Activated naive CD4-positive, alpha-beta T cell treated with anti-CD3 and anti-CD28 coated beads, Interleukin-2, amount 50 U/mL, for 72 hours (primary cell): ENCODE measurements around the gene ZEB1. TPM values are rescaled to one million over a fixed set of nuclear protein-coding genes. Genes with fewer than 3 reads are reported as not detected.
A peak's percentile ranks its signal among the peaks of the same experiment; 100 is the strongest.
"Not testable (repeated sequence)": the region's sequence is repeated elsewhere in the genome, so short reads cannot be mapped to it uniquely, and the experiment has no call there.

Experiments used
- ATAC-seq, 2 donors: fragments of 150-1000 bp; cut with Tn5 transposase; 2 replicates each; pipeline ENCODE4 v1.10.0; 2021; ENCODE audit warnings: mild to moderate bottlenecking in 2 of 2, moderate library complexity in 2 of 2
- DNase-seq, 2 donors: peaks; one replicate each; pipeline ENCODE4 v3.0.0; 2021 to 2022; ENCODE audit warnings: low spot score in 2 of 2
- H3K27ac Mint-ChIP-seq, 2 donors: one replicate each; pipeline ENCODE4 v1.8.0; 2022; ENCODE audit warnings: mild to moderate bottlenecking in 2 of 2, mixed read lengths in 2 of 2
- H3K36me3 Mint-ChIP-seq, 2 donors: one replicate each; pipeline ENCODE4 v1.8.0; 2022; ENCODE audit warnings: mixed read lengths in 2 of 2
- H3K9me3 Mint-ChIP-seq, 2 donors: one replicate each; pipeline ENCODE4 v1.8.0; 2022; ENCODE audit warnings: mixed read lengths in 2 of 2
- total RNA-seq, 2 donors: library from RNA; stranded (reverse); gene quantifications; one replicate each; pipeline ENCODE4 v1.2.3, GENCODE V29; 2022

Gene ZEB1
- total RNA-seq, 2 donors from 2014 or later: 44.4 to 56.8 TPM

DNA sequence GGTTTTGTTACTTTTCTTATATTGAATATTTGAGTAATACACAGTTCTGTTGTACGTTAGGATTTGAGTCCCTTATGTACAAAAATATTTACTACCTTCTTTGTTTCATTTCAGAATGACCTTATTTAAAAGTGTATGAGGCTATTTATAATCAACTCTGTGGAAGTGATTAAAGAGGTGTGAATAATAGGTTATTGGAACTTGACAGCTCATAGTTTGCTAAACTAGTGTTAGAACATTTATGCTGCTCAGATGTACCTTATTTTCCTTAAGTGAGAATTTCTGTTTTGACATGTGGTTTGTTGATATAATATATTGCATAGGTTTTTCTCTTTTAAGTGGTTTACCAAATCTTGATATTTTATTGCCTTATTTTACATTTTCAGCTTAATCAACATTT lies 105.5 kb downstream of the ZEB1 start:
- ATAC-seq (no peak), DNase-seq (no peak)
- Mint-ChIP-seq H3K27ac (no peak overlapping the region), H3K36me3 (peaks cover 6 to 34% of the 10 kb centered on the region in 2 donors), H3K9me3 (peaks cover 4 to 5% of the 10 kb centered on the region in 2 donors)

DNA sequence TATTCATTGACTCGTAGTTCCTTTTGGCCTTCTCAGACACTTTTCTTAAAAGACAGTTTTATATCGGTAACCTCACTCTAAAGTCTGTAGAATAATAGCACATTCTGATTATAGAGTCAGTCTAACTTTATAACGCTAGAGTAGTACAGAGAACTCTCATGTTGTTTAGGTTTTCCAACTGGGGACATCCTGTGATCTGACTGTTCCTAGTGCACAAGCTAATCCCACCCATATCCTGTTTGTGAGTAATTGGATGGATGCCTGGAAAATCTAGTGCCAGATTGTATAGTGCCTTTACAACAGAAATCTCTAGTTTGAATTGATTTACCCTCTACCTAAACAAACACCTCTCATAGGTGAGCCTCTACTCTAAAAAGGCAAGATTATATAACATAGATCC lies 107.4 kb downstream of the ZEB1 start:
- Mint-ChIP-seq H3K27ac (no peak overlapping the region), H3K9me3 (peaks cover 4 to 5% of the 10 kb centered on the region in 2 donors), H3K36me3 (peaks cover 6 to 18% of the 10 kb centered on the region in 2 donors)
- ATAC-seq: no peak
- no peak for DNase-seq

DNA sequence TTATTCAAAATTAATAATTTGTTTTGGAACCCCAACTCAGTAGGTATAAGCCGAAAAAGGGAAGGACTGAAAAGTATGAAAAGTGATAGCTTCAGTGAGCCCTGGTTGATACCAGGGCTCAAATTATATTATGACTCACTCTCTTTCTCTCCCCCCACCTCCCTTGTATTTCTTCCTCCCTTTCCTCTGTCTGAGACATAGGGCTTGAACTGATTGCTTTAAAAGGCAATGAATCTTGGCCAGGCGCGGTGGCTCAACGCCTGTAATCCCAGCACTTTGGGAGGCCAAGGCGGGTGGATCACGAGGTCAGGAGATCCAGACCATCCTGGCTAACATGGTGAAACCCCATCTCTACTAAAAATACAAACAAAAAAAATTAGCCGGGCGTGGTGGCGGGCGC lies 108.3 kb downstream of the ZEB1 start:
- ATAC-seq, DNase-seq, H3K9me3 Mint-ChIP-seq, H3K27ac Mint-ChIP-seq: not testable (repeated sequence)
- peaks cover 6 to 18% of the 10 kb centered on the region in 2 donors for H3K36me3 Mint-ChIP-seq

DNA sequence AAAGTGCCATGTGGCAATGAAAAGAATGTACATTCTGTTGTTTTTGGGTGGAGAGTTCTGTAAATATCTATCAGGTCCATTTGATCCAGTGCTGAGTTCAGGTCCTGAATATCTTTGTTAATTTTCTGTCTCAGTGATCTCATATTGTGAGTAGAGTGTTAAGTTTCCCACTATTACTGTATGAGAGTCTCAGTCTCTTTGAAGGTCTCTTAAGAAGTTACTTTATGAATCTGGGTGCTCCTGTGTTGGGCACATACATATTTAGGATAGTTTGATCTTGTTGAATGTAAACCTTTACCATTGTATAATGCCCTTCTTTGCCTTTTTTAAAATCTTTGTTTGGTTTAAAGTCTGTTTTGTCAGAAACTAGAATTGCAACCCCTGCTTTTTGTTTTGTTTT lies 109.5 kb downstream of the ZEB1 start:
- peak; percentile 99 for ATAC-seq
- not testable (repeated sequence) for DNase-seq, H3K9me3 Mint-ChIP-seq
- peak overlapping the region in 1 of 2 donors; percentile 15 for H3K27ac Mint-ChIP-seq
- peaks cover 6 to 18% of the 10 kb centered on the region in 2 donors for H3K36me3 Mint-ChIP-seq

DNA sequence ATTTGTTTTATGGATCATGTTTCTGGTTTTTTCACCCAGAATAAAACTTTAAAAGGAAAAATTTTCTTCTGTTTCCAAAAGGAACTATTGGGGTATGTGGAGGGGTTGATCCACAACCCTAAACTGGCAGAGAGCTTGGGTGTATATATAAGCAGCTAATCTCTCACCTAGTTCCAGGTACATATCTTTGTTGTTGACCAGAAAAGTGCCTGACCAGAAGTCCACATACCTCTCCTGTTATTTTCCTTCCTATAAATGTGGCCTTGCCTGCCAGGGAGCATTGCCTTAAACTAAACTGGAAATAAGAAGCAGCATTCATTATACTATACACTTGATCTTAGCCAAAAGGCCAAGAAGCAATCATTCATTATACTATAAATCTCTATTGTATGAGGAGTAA lies 112.0 kb downstream of the ZEB1 start:
- DNase-seq (no peak), ATAC-seq (no peak)
- H3K9me3 Mint-ChIP-seq: peaks cover 8 to 11% of the 10 kb centered on the region in 2 donors
- H3K27ac Mint-ChIP-seq: no peak overlapping the region
- peaks cover 6 to 24% of the 10 kb centered on the region in 2 donors for H3K36me3 Mint-ChIP-seq

DNA sequence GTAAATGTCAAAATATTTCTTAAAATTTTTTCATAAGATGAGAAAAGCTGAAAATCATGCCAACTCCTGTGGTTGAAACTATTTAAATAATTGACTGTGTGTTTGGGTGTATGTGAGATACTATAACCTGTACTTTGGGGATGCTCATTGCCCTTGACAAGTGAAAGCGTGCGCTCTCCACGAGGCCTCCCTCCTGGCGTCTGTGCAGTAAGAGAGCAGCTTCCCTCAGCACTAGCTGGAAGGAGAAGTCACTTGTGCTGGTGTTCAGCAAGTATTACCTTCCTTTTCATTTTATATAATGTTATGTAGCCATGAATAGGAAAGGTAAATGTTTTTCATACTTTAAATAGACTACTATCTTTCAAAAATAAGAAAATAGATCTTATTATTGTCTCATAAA lies 118.9 kb downstream of the ZEB1 start:
- DNase-seq: no peak
- no peak for ATAC-seq
- Mint-ChIP-seq H3K36me3 (peaks cover 15 to 29% of the 10 kb centered on the region in 2 donors), H3K9me3 (peaks cover 16 to 23% of the 10 kb centered on the region in 2 donors), H3K27ac (no peak overlapping the region)

DNA sequence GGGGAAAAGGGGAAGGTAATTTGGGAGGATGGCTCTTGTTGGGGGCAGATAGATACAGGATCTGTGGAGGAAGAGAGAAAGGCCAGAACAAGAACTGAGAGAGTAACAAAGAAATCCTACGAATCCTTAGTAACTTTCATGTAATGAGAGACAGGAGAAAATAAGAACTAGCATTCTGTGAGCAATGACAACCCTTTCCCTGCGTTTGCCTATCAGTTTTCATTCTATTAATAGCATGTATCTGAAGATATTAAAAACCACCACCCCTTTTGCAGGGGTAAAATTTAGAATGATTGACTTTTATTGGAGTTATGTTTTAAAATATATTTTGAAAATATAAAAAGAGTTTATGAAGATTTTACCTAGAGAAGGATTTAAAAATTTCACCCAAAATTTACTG lies 132.8 kb downstream of the ZEB1 start:
- ATAC-seq (no peak), DNase-seq (no peak)
- H3K9me3 Mint-ChIP-seq: peaks cover 5 to 27% of the 10 kb centered on the region in 2 donors
- H3K36me3 Mint-ChIP-seq: peaks cover 22 to 30% of the 10 kb centered on the region in 2 donors
- H3K27ac Mint-ChIP-seq: no peak overlapping the region

DNA sequence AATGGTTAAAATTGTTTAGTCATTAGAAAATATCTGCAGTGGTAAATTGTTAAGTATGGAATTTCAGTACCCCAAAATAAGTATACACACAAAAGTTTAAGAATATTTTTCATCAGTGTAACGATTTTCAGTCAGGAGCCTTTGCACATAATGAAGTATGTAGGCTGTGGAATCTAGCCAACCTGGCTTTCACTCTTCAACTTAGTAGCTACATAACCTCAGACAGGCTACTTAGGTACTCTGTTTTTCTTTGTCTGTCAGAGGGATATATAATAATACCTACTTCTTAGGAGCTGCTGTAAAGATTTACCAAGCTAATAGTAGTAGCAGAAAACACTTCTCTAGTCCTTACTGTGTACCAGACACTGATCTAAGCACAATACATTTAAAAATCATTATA lies 137.5 kb downstream of the ZEB1 start:
- H3K9me3 Mint-ChIP-seq: peaks cover 8 to 25% of the 10 kb centered on the region in 2 donors
- H3K27ac Mint-ChIP-seq: no peak overlapping the region
- no peak for ATAC-seq
- peaks cover 27 to 41% of the 10 kb centered on the region in 2 donors for H3K36me3 Mint-ChIP-seq
- no peak for DNase-seq

DNA sequence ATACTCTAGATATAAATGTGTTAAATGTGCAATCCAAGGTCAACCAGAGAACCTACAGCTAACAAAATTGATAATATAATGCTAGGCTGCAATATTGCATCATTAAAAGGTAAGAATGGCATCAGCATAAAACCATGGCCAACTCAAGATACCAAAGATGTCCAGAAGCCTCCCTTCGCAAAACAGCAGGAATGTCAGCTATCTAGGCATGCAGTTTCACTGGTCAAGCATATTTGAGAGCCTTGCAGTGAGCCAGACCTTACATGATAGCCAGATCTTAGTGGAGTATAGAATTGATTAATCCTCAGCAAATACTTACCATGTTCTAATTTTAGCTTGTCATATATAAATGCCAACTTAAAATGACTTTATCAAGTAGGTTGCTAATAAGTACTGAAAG lies 138.8 kb downstream of the ZEB1 start:
- ATAC-seq (no peak), DNase-seq (no peak)
- H3K27ac Mint-ChIP-seq: no peak overlapping the region
- H3K36me3 Mint-ChIP-seq: peaks cover 35 to 55% of the 10 kb centered on the region in 2 donors
- H3K9me3 Mint-ChIP-seq: peaks cover 20 to 36% of the 10 kb centered on the region in 2 donors

DNA sequence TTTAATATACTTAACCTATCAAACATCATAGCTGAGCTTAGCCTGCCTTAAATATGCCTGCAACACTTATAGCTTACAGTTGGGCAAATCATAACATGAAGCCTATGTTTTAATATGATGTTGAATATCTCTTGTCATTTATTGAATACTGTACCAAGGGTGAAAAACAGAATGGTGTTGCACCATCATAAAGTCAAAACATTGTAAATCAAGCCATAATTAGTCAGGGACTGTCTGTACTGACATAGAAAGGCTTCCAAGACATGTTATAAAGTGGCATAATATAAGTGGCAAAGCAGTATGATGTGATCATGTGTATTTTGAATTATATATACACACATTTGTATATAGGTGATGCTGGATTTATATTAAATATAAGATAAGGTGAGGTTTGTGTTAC lies 140.0 kb downstream of the ZEB1 start:
- ATAC-seq: no peak
- DNase-seq: no peak
- peaks cover 29 to 32% of the 10 kb centered on the region in 2 donors for H3K9me3 Mint-ChIP-seq
- peaks cover 36 to 56% of the 10 kb centered on the region in 2 donors for H3K36me3 Mint-ChIP-seq
- H3K27ac Mint-ChIP-seq: no peak overlapping the region

DNA sequence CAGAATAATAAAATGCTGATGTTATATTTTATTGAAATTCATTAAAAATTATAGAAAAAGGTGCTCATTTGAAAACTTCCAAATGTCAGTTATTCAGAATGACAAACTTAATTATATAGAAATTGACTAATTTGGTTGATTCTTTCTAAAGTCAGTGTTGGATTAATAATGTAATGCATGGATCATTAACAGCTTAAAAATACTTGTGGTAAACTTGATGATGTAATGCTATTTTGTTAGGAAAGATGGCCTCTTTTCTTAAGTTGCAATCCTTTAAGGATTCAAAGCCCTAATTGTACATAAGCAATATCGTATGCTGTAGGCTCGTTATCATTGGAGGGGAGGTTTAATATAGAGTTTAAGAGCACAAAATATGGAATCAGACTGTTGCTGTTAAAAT lies 141.2 kb downstream of the ZEB1 start:
- H3K27ac Mint-ChIP-seq: no peak overlapping the region
- peaks cover 35 to 51% of the 10 kb centered on the region in 2 donors for H3K36me3 Mint-ChIP-seq
- peaks cover 24 to 29% of the 10 kb centered on the region in 2 donors for H3K9me3 Mint-ChIP-seq
- DNase-seq: no peak
- no peak for ATAC-seq

DNA sequence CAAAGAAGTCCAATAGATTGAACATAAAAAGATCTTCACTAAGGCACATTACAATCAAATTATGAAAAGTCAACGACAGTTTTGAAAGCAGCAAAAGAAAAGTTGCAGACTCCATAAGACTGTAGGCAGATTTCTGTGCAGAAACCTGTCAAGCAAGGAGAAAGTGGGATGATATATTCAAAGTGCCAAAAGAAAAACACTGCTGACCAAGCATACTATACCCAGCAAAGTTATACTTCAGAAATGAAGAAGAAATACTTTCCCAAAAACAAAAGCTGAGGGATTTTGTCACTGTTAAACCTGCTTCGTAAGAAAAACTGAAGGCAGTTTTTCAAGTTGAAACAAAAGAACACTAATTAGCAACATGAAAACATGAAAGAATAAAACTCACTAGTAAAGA lies 145.5 kb downstream of the ZEB1 start:
- DNase-seq (no peak), ATAC-seq (no peak)
- Mint-ChIP-seq H3K27ac (no peak overlapping the region), H3K36me3 (peaks cover 73 to 82% of the 10 kb centered on the region in 2 donors), H3K9me3 (peaks cover 33 to 37% of the 10 kb centered on the region in 2 donors)

DNA sequence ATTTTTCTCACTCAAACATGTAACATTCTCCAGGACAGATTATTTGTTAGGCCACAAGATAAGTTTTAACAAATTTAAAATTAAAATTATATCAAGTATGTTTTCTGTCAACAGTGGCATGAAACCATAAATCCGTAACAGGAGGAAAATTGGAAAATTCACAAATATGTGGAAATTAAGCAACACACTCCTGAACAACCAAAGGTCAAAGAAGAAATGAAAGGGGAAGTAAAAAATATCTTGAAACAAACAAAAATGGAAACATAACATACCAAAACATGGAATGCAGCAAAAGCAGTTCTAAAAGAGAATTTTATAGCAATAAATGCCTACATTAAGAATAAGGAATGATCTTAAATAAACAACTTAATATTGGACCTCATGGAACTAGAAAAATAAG lies 147.3 kb downstream of the ZEB1 start:
- DNase-seq (no peak), ATAC-seq (no peak)

DNA sequence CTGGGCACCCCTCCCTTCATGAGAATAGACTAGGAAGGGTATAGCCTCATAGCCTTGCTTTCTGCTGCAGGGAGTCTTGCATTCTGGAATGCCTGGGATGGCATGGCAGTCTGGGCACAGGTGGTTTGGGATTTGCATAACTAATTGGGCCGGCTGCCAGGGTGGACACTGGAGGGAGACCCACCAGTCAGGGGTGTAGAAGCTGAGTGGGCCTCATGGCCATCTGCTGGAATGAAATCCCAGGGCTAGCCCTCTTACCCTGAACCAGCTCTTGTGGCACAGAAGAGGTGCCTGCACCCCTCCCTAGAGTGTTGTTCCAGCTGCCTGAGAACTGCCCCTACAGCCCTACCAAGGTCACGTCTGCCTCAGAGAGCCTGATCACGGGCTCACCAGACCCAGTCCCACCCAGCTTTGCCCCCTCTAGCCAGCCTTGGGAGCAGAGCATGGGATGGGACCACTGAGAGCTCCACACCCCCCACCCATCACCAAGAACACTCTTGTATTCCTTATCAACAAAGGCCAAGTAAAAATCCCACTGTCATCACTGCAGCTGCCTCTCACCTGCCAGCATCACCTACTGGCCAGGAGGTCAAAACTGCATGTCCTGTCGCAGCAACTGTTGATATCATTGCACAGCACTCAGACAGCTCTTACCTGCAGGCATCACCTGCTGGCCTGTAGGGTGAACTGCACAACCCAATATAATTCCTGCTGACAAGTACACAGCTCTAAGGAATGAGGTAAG lies 148.9 kb downstream of the ZEB1 start:
- Mint-ChIP-seq H3K36me3 (peaks cover 53 to 57% of the 10 kb centered on the region in 2 donors), H3K9me3 (peaks cover 16 to 23% of the 10 kb centered on the region in 2 donors), H3K27ac (peak overlapping the region in 1 of 2 donors; percentile 5)
- DNase-seq (no peak), ATAC-seq (peak in 1 of 2 donors; percentile 51)

More for the DNA sequence above, 147.3 kb downstream of the ZEB1 start:
- peaks cover 29 to 37% of the 10 kb centered on the region in 2 donors for H3K9me3 Mint-ChIP-seq
- no peak overlapping the region for H3K27ac Mint-ChIP-seq
- peaks cover 68 to 72% of the 10 kb centered on the region in 2 donors for H3K36me3 Mint-ChIP-seq

DNA sequence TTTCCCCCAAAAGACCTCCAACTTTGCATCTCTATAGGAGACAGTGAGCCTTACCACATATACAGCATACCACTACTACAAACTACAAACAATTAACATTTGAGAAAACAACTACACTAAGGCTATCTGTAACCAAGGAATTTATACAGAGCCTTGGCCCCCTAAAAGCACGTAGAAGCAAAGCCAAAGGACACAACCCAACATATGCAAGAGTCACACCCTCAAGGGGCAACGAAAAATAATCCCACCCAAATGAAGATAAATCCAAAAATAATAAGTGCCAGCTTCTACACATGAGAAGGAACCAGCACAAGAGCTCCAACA lies 149.5 kb downstream of the ZEB1 start:
- no peak for ATAC-seq
- H3K36me3 Mint-ChIP-seq: peaks cover 48 to 52% of the 10 kb centered on the region in 2 donors
- DNase-seq: no peak
- H3K27ac Mint-ChIP-seq: peak overlapping the region; percentile 5 to 24
- peaks cover 11 to 20% of the 10 kb centered on the region in 2 donors for H3K9me3 Mint-ChIP-seq

DNA sequence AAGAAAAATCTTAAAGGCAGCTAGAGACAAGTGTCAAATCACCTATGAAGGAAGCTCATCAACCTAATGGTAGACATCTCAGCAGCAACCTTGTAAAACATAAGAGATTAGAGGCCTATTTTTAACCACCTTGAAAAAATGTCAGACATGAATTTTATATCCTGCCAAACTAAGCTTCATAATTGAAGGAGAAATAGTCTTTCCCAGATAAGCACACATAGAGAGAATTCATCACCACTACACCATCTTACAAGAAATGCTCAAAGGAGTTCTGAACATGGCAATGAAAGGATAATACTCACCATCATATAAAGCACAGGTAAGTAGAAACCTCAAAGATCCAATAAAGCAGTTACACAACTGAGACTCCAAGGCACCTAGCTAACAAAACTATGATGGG lies 156.5 kb downstream of the ZEB1 start:
- ATAC-seq (no peak), DNase-seq (no peak)
- peaks cover 8 to 12% of the 10 kb centered on the region in 2 donors for H3K9me3 Mint-ChIP-seq
- H3K36me3 Mint-ChIP-seq: peaks cover 9 to 34% of the 10 kb centered on the region in 2 donors
- no peak overlapping the region for H3K27ac Mint-ChIP-seq

DNA sequence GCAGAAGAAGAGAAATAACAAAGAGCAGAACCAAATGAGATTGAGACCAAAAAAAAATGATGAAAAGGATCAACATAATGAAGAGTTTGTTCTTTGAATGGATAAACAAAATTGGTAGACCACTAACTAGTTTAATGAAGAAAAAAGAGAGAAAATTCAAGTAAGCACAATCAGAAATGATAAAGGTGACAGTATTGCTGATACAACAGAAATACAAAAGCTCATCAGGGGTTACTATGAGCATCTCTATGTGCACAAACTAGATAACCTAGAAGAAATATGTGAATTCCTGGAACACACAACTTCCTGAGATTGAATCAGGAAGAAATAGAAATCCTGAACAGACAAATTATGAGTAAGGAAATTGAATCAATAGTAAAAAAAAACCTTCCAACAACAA lies 157.1 kb downstream of the ZEB1 start:
- Mint-ChIP-seq H3K9me3 (peaks cover 8 to 12% of the 10 kb centered on the region in 2 donors), H3K36me3 (peaks cover 9 to 34% of the 10 kb centered on the region in 2 donors), H3K27ac (no peak overlapping the region)
- ATAC-seq (no peak), DNase-seq (no peak)

DNA sequence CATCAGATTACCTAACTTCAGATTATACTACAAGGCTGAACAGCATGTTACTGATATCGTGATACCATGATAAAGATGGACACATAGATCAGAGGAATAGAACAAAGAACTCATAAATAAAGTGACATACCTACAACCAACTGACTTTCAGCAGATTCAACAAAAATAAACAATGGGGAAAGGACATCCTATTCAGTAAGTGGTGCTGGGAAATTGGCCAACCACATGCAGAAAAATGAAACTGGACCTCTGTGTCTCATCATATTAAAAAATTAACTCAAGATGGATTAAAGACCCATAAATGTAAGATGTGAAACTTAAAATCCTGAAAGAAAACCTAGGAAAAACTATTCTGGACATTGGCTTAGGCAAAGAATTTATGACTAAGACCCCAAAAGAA lies 158.6 kb downstream of the ZEB1 start:
- no peak for ATAC-seq
- H3K36me3 Mint-ChIP-seq: peaks cover 9 to 34% of the 10 kb centered on the region in 2 donors

More for the DNA sequence above, 158.6 kb downstream of the ZEB1 start:
- Mint-ChIP-seq H3K9me3 (peaks cover 8 to 12% of the 10 kb centered on the region in 2 donors), H3K27ac (no peak overlapping the region)
- no peak for DNase-seq
